ENCODE results near the gene ATP5MC2.
"Not testable (repeated sequence)": the region's sequence is repeated elsewhere in the genome, so short reads cannot be mapped to it uniquely, and the experiment has no call there.

Gene ATP5MC2

GRCh38 chr12:53695152-53696145 lies 19.6 kb upstream of the ATP5MC2 start:
- no peak for DNase-seq
- in situ Hi-C loops (cut with MboI; ENCODE audit: low pct_unique_long_range_greater_than_20kb, low sequenced_read_pairs): no loop called here

DNA sequence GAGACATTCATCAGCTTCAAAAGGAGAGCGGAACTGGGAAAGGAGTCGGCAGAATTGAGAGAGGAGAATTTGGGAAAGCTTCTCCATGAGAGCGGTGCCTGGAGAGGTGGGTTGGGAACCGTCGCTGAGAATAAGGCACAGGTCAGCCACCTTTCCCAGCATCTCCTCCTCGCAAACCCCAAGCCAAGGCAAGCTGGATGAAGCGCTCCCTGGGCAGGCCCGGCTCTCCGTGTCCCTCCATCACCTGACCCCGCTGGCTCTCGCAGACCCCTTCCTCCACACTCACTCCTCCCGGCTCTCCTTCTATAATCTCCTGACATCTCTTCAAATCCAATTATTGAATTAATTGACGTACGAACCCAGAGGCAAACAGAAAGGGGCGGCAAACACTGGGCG lies 18.9 kb upstream of the ATP5MC2 start:
- in situ Hi-C loops (cut with MboI; ENCODE audit: low pct_unique_long_range_greater_than_20kb, low sequenced_read_pairs): no loop called here
- DNase-seq: no peak

GRCh38 chr12:53688134-53688533 lies 12.3 kb upstream of the ATP5MC2 start:
- DNase-seq: no peak
- in situ Hi-C loops (cut with MboI; ENCODE audit: low pct_unique_long_range_greater_than_20kb, low sequenced_read_pairs): no loop called here

- in situ Hi-C loops (cut with MboI; ENCODE audit: low pct_unique_long_range_greater_than_20kb, low sequenced_read_pairs): no loop called here
- no peak for DNase-seq
Measured at GRCh38 chr12:53686436-53686835, 10.6 kb upstream of the ATP5MC2 start.

DNA sequence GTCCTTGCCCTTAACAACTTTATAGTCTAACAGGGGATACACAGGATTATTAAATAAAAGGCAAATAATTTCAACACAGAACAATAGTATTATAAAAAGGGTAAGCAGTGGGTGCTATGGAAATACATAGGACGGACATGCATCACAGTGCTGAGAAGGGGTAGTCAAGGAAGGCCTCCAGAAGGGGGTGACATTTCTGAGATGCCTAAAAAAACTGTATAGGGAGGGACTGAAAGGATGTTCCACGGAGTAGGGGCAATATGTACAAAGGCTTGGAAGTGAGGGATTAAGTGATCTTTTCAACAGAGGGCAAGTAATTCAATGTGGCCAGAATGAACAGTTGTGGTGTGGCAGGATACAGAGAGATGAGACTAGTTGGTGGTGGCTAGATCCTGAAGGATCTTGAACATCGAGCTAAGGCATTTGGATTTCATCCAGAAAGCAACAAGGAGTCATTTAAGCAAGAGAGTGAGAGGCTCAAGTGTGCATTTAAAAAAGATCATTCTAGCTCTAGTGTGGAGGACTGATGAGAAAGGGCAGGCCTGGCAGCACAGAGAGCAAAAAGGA lies 8.9 kb upstream of the ATP5MC2 start:
- in situ Hi-C loops (cut with MboI; ENCODE audit: low pct_unique_long_range_greater_than_20kb, low sequenced_read_pairs): no loop called here
- no peak for DNase-seq

DNA sequence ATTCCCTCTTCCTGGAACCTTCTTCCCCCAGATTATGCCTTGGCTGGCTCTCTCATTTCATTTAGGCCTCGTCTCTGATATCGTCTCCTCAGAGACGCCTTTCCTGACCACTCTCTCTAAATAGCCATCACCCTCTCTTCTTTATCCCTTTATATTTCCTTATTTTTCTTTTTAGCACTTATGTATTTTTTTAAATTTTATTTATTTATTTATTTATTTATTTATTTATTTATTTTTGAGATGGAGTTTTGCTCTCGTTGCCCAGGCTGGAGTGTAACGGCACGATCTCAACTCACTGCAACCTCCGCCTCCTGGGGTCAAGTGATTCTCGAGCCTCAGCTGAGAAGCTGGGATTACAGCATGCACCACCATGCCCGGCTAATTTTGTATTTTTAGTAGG lies 8.1 kb upstream of the ATP5MC2 start:
- in situ Hi-C loops (cut with MboI; ENCODE audit: low pct_unique_long_range_greater_than_20kb, low sequenced_read_pairs): no loop called here
- no peak for DNase-seq

GRCh38 chr12:53683494-53683893 lies 7.6 kb upstream of the ATP5MC2 start:
- in situ Hi-C loops (cut with MboI; ENCODE audit: low pct_unique_long_range_greater_than_20kb, low sequenced_read_pairs): no loop called here
- DNase-seq: no peak

GRCh38 chr12:53680061-53680460 lies 4.2 kb upstream of the ATP5MC2 start:
- in situ Hi-C loops (cut with MboI; ENCODE audit: low pct_unique_long_range_greater_than_20kb, low sequenced_read_pairs); DNase-seq: not testable (repeated sequence)

GRCh38 chr12:53677800-53678148 lies 1.9 kb upstream of the ATP5MC2 start:
- in situ Hi-C loops (cut with MboI; ENCODE audit: low pct_unique_long_range_greater_than_20kb, low sequenced_read_pairs): no loop called here
- DNase-seq: no peak

DNA sequence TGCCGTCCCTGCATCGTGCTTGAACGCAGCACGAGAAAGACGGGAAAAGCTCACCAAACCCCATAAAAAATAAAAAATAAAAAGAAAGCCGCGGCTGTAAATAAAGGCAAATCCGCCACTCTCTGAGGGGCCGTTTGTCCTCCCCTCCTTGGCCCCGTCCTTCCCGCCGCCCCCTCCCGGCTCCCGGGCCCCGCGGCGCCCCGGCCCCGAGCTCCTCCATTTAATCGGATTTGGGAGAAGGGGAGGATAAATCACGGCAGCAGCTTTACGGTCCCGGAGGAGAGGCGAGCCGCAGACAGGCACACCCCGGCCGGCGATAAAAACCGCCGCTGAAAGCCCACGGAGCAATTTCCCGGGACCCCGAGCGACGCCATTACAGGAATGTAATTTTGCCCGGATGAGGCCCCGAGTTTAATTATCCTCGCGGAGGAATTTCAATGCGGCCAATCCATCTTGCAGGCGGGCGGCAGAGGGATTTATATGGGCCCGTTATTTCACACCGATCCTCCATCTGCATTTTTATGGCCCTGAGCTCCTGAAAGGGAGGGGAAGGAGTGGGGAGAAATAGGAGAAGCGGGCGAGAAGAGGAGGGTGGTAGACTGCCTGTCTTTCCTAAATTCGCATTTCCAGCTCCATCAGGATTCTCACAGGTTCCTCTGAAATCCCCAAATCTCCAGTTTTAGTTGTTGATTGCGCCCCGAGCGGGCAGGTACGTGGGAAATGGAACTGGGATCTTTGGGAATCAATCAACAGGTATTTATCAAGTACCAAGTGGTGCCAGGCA lies 1.3 kb upstream of the ATP5MC2 start:
- in situ Hi-C loops (cut with MboI; ENCODE audit: low pct_unique_long_range_greater_than_20kb, low sequenced_read_pairs): no loop called here
- no peak for DNase-seq

- in situ Hi-C loops (cut with MboI; ENCODE audit: low pct_unique_long_range_greater_than_20kb, low sequenced_read_pairs): no loop called here
- no peak for DNase-seq
Measured at GRCh38 chr12:53676656-53677015, 753 bp upstream of the ATP5MC2 start.

DNA sequence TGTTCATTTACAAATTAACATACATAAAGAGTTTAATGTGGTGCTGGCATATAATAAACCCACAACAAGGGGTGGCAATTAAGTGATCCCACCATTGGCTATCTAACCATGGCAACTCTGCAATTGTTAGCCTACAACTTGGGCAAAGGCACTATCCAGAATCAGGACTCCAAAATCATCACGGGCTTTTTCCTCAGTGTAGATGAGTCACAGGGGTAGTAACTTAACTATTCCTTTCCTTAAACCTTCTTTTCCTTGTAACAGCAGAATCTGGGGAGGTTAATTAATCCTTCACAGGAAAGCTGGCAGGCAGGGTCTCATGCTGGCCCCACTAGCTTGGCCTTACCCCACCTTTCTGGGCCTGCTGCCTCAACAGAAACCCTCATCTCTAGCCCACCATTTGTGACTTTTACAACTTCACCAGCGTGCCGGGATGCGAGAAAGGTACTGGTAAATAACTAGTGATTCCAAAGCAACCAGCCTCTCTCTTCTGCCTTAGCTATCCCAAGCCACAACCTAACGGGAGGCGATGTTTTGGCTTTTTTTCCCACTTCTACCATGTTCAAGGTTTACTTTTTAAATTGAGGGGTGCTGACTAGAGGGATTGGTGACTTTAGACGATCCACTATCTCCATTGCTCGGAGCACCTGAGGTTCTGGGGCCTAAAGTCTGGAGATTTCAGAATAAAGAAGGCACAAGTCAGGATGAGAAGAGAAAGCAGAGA lies 744 bp downstream of the ATP5MC2 start:
- in situ Hi-C loops (cut with MboI; ENCODE audit: low pct_unique_long_range_greater_than_20kb, low sequenced_read_pairs): no loop called here
- DNase-seq: no peak

- no peak for DNase-seq
- in situ Hi-C loops (cut with MboI; ENCODE audit: low pct_unique_long_range_greater_than_20kb, low sequenced_read_pairs): no loop called here
Measured at GRCh38 chr12:53670971-53671370, 4.9 kb downstream of the ATP5MC2 start.

- no peak for DNase-seq
- in situ Hi-C loops (cut with MboI; ENCODE audit: low pct_unique_long_range_greater_than_20kb, low sequenced_read_pairs): no loop called here
Measured at GRCh38 chr12:53670308-53670707, 5.6 kb downstream of the ATP5MC2 start.

DNA sequence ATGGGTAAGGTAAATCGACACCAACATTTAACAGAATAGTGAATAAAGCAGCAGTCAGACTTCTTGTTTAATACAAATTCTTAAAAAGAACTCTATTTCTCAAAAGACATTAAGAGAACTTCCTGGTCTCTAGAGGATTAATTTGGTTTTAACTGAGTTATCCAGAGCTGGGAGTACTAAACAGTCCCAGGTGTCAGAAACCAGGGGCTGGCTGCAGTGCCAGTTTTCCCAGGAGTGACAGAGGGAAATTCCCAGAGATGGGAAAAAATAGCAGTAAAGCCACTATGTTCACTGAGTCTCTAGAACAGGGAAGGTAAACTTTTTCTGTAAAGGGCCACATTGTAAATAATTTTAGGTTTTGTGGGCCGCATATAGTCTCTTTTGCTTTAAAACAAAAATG lies 8.8 kb downstream of the ATP5MC2 start:
- no peak for DNase-seq
- in situ Hi-C loops (cut with MboI; ENCODE audit: low pct_unique_long_range_greater_than_20kb, low sequenced_read_pairs): no loop called here

- no peak for DNase-seq
- in situ Hi-C loops (cut with MboI; ENCODE audit: low pct_unique_long_range_greater_than_20kb, low sequenced_read_pairs): no loop called here
Measured at GRCh38 chr12:53664936-53665335, 10.9 kb downstream of the ATP5MC2 start.

DNA sequence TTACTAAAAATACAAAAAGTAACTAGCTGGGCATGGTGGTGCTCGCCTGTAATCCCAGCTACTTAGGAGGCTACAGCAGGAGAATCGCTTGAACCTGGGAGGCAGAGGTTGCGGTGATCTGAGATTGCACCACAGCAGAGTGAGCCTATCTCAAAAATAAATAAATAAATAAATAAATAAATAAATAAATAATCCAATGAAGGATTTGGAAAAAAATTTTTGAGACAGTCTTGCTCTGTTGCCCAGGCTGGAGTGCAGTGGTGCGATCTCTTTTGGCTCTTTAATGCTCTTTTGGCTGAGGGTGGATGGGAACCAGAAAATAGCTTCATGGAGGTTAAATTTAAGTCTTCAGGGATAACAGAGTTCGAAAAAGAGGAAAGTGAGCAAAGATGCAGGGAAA lies 11.7 kb downstream of the ATP5MC2 start:
- no peak for DNase-seq
- in situ Hi-C loops (cut with MboI; ENCODE audit: low pct_unique_long_range_greater_than_20kb, low sequenced_read_pairs): no loop called here

- in situ Hi-C loops (cut with MboI; ENCODE audit: low pct_unique_long_range_greater_than_20kb, low sequenced_read_pairs): no loop called here
- DNase-seq: no peak
Measured at GRCh38 chr12:53660041-53660440, 15.8 kb downstream of the ATP5MC2 start.

DNA sequence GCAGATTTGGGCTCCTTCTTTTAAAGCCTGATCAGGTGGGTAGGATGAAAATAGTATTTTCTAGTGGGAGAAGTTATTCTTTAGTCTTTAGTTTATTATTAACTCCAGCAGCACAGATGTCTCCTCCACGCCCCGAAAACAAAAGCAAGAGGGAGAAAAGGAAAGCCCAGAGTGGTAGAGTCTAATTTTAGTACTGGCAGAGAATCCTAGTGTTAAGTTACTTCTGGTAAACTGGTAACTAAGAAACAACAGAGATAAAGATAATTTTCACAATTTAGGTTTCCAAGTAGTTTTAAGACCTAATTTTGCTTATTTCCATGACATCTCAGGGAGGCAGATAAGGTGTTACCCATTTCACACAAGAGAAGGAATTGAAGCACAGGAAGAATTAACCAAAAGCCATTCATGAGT lies 16.3 kb downstream of the ATP5MC2 start:
- DNase-seq: no peak
- in situ Hi-C loops (cut with MboI; ENCODE audit: low pct_unique_long_range_greater_than_20kb, low sequenced_read_pairs): no loop called here
